NCI-H2081 (cell line): ENCODE measurements around the gene RPL36A.

Source experiments
- DNase-seq, 2 experiments: peaks; one replicate each; lab custom pipeline; 2025; lab: John Stamatoyannopoulos, UW

Gene RPL36A

GRCh38 chrX:101390664-101391525 is at the start of gene RPL36A:
TSS of gene RPL36A (plus strand) at chrX:101391011. CDS start at chrX:101391044, 33 bp downstream.
- DNase-seq = peak; percentile 92 to 96

- no peak for DNase-seq
Observed at GRCh38 chrX:101347859-101348451, 42.9 kb upstream of the RPL36A start.

GRCh38 chrX:101348452-101349192 is 42.2 kb upstream of the RPL36A start, which contains the start of gene TIMM8A:
TSS of gene TIMM8A (minus strand) at chrX:101348742. CDS start at chrX:101348664, 78 bp downstream.
- DNase-seq = peak; percentile 65 to 82

GRCh38 chrX:101349193-101349562 is 41.6 kb upstream of the RPL36A start:
- DNase-seq = no peak

GRCh38 chrX:101357166-101357795 is 33.5 kb upstream of the RPL36A start:
- DNase-seq = no peak

GRCh38 chrX:101359966-101360365 is 30.8 kb upstream of the RPL36A start:
- DNase-seq = no peak

- DNase-seq = no peak
Observed at GRCh38 chrX:101360390-101360789, 30.4 kb upstream of the RPL36A start.

- DNase-seq = no peak
Observed at GRCh38 chrX:101362116-101362515, 28.7 kb upstream of the RPL36A start.

- no peak for DNase-seq
Observed at GRCh38 chrX:101362757-101363156, 28.1 kb upstream of the RPL36A start.

- no peak for DNase-seq
Observed at GRCh38 chrX:101365301-101365795, 25.5 kb upstream of the RPL36A start.

GRCh38 chrX:101368800-101369199 is 22.0 kb upstream of the RPL36A start:
- no peak for DNase-seq

- DNase-seq = no peak
Observed at GRCh38 chrX:101369687-101370086, 21.1 kb upstream of the RPL36A start.

GRCh38 chrX:101370888-101371504 is 19.8 kb upstream of the RPL36A start:
- no peak for DNase-seq

GRCh38 chrX:101377547-101377946 is 13.3 kb upstream of the RPL36A start:
- DNase-seq = no peak

GRCh38 chrX:101383679-101384205 is 7.1 kb upstream of the RPL36A start:
- DNase-seq = no peak

- DNase-seq = no peak
Observed at GRCh38 chrX:101385026-101385684, 5.7 kb upstream of the RPL36A start.

- no peak for DNase-seq
Observed at GRCh38 chrX:101385795-101386541, 4.8 kb upstream of the RPL36A start, which contains the start of gene BTK. TSS of gene BTK (minus strand) at chrX:101386191. CDS start at chrX:101375284, 10,907 bp downstream.

- DNase-seq = no peak
Observed at GRCh38 chrX:101386542-101386885, 4.3 kb upstream of the RPL36A start.

GRCh38 chrX:101388604-101389003 is 2.2 kb upstream of the RPL36A start:
- DNase-seq = no peak

- no peak for DNase-seq
Observed at GRCh38 chrX:101391831-101392230, 1.0 kb downstream of the RPL36A start.
